ENCODE data around the gene TRPM3.

TRPM3 gene

GRCh38 chr9:70609542-70610286 lies 511.7 kb downstream of the TRPM3 start:
- no peak for DNase-seq (ENCODE audit: low read depth in 2 of 2)

- DNase-seq (ENCODE audit: low read depth in 2 of 2) = no peak
These were observed 512.4 kb downstream of the TRPM3 start for GRCh38 chr9:70609011-70609410.

GRCh38 chr9:70607926-70608325 lies 513.5 kb downstream of the TRPM3 start:
- DNase-seq (ENCODE audit: low read depth in 2 of 2) = no peak

GRCh38 chr9:70607329-70607728 lies 514.1 kb downstream of the TRPM3 start:
- DNase-seq (ENCODE audit: low read depth in 2 of 2) = no peak

- DNase-seq (ENCODE audit: low read depth in 2 of 2) = no peak
These were observed 518.4 kb downstream of the TRPM3 start for GRCh38 chr9:70603020-70603411.

GRCh38 chr9:70602321-70603019 lies 519.0 kb downstream of the TRPM3 start:
- no peak for DNase-seq (ENCODE audit: low read depth in 2 of 2)

GRCh38 chr9:70601000-70601951 lies 520.1 kb downstream of the TRPM3 start:
- no peak for DNase-seq (ENCODE audit: low read depth in 2 of 2)

- no peak for DNase-seq (ENCODE audit: low read depth in 2 of 2)
These were observed 520.9 kb downstream of the TRPM3 start for GRCh38 chr9:70600506-70600905.

- DNase-seq (ENCODE audit: low read depth in 2 of 2) = no peak
These were observed 523.5 kb downstream of the TRPM3 start for GRCh38 chr9:70597886-70598285.

- no peak for DNase-seq (ENCODE audit: low read depth in 2 of 2)
These were observed 526.2 kb downstream of the TRPM3 start for GRCh38 chr9:70595211-70595610.

GRCh38 chr9:70594386-70594944 lies 527.0 kb downstream of the TRPM3 start:
- no peak for DNase-seq (ENCODE audit: low read depth in 2 of 2)

GRCh38 chr9:70593241-70593640 lies 528.2 kb downstream of the TRPM3 start:
- DNase-seq (ENCODE audit: low read depth in 2 of 2) = no peak

- no peak for DNase-seq (ENCODE audit: low read depth in 2 of 2)
These were observed 531.1 kb downstream of the TRPM3 start for GRCh38 chr9:70590315-70590677.

- DNase-seq (ENCODE audit: low read depth in 2 of 2) = no peak
These were observed 531.7 kb downstream of the TRPM3 start for GRCh38 chr9:70589571-70590314.

- DNase-seq (ENCODE audit: low read depth in 2 of 2) = no peak
These were observed 532.4 kb downstream of the TRPM3 start for GRCh38 chr9:70588999-70589398.

GRCh38 chr9:70588381-70588780 lies 533.0 kb downstream of the TRPM3 start:
- no peak for DNase-seq (ENCODE audit: low read depth in 2 of 2)

GRCh38 chr9:70587201-70587600 lies 534.2 kb downstream of the TRPM3 start:
- no peak for DNase-seq (ENCODE audit: low read depth in 2 of 2)

- no peak for DNase-seq (ENCODE audit: low read depth in 2 of 2)
These were observed 534.9 kb downstream of the TRPM3 start for GRCh38 chr9:70586476-70586875.

GRCh38 chr9:70581955-70582350 lies 539.5 kb downstream of the TRPM3 start:
- DNase-seq (ENCODE audit: low read depth in 2 of 2) = no peak

- DNase-seq (ENCODE audit: low read depth in 2 of 2) = no peak
These were observed 540.0 kb downstream of the TRPM3 start for GRCh38 chr9:70581214-70581954.

Measured in stimulated activated CD8-positive, alpha-beta memory T cell treated with anti-CD3 and anti-CD28 coated beads, Interleukin-2, amount 100 ng/mL, for 1 hour (primary cell).